K562 (cell line): ENCODE data around the gene ZBTB7A. TPM values are rescaled to one million over a fixed set of nuclear protein-coding genes. Genes with fewer than 3 reads are reported as not detected.

Source experiments
- ATAC-seq: fragments of 200-7000 bp; cut with Tn5 transposase; 3 replicates; pipeline ENCODE4 v1.9.1; 2020; ENCODE audit warnings: moderate library complexity
- BruUV-seq: library from RNA; stranded (reverse); fragments of 400-500 nt; replicated peaks from 2 replicates; lab custom pipeline; 2021; lab: Mats Ljungman, UMichigan
- CTCF ChIA-PET: fragments of 300-600 bp; formaldehyde crosslinking; extraction: SDS; loops from one replicate; lab custom pipeline; 2021; ENCODE audit warnings: low intra/inter-chr PET ratio; lab: Yijun Ruan, JAX
- POLR2A ChIA-PET: fragments of 300-600, 350-650 bp; sonication (Branson Sonifier 250); formaldehyde crosslinking; extraction: SDS; loops from one replicate; lab custom pipeline; 2021; ENCODE audit warnings: antibody characterized with exemption, inconsistent platforms; lab: Yijun Ruan, JAX
- DNase-seq, 4 experiments: peaks; one replicate each; pipeline versions ENCODE4 v3.0.0 to v3.0.0-alpha.2; 2011 to 2018; ENCODE audit warnings: low spot score in 3 of 4, mixed read lengths in 3 of 4; ENCODE audit errors: extremely low read depth in 1 of 4
- FAIRE-seq: peaks from 2 replicates; lab custom pipeline; 2011; peaks lifted over from hg19 to GRCh38; lab: Jason Lieb, UNC
- H2AFZ ChIP-seq: 2 replicates; pipeline ENCODE4 v1.6.0; 2011; ENCODE audit warnings: low read depth, low read length, control low read depth, inconsistent platforms
- H3K27ac ChIP-seq: fragments of 200-600 bp; 3 replicates; pipeline ENCODE4 v1.8.0; 2011; ENCODE audit warnings: low read depth, mild to moderate bottlenecking, control low read depth, inconsistent platforms, low read length, moderate library complexity, mixed read lengths; ENCODE audit errors: extremely low read depth
- H3K27me3 ChIP-seq, 2 experiments: fragments of 300-600 bp in 1 of 2; 2 replicates in 1 of 2; 3 replicates in 1 of 2; pipeline versions ENCODE4 v1.6.0 to v1.8.0; 2011; ENCODE audit warnings: inconsistent platforms in 2 of 2, low read length in 2 of 2, mild to moderate bottlenecking in 1 of 2, mixed read lengths in 1 of 2, moderate library complexity in 1 of 2; ENCODE audit not compliant: control insufficient read depth in 2 of 2, insufficient read depth in 2 of 2
- H3K36me3 ChIP-seq: fragments of 300-600 bp; 3 replicates; pipeline ENCODE4 v1.8.0; 2011; ENCODE audit warnings: mild to moderate bottlenecking, low read length, inconsistent platforms; ENCODE audit not compliant: control insufficient read depth, insufficient read depth
- H3K4me1 ChIP-seq, 2 experiments: fragments of 200-600 bp in 1 of 2; replicated peaks in 1 of 2; 2 replicates in 1 of 2; 3 replicates in 1 of 2; pipeline versions ENCODE4 v1.5.1 to v1.8.0; 2011; ENCODE audit warnings: inconsistent platforms in 2 of 2, low read length in 2 of 2, mild to moderate bottlenecking in 1 of 2, mixed read lengths in 1 of 2, moderate library complexity in 1 of 2; ENCODE audit not compliant: control insufficient read depth in 2 of 2, insufficient read depth in 2 of 2
- H3K4me2 ChIP-seq: 2 replicates; pipeline ENCODE4 v1.6.1; 2011; ENCODE audit warnings: low read length, control low read depth, inconsistent platforms, mixed read lengths; ENCODE audit not compliant: insufficient read depth
- H3K4me3 ChIP-seq: fragments of 200-600 bp; sonication (generic), shearing (Covaris generic); 2 replicates; pipeline ENCODE4 v1.5.1; 2016; ENCODE audit warnings: control low read depth, inconsistent platforms
- H3K79me2 ChIP-seq: fragments of 200-600 bp; 3 replicates; pipeline ENCODE4 v1.8.0; 2011; ENCODE audit warnings: low read length, inconsistent platforms; ENCODE audit not compliant: control insufficient read depth, insufficient read depth
- H3K9ac ChIP-seq, 2 experiments: 2 replicates each; pipeline versions ENCODE4 v1.6.0 to v1.6.1; 2011; ENCODE audit warnings: low read depth in 2 of 2, low read length in 2 of 2, control low read depth in 1 of 2, inconsistent platforms in 1 of 2, mild to moderate bottlenecking in 1 of 2, mixed read lengths in 1 of 2; ENCODE audit not compliant: insufficient read depth in 1 of 2
- H3K9me1 ChIP-seq: one replicate; pipeline ENCODE4 v1.6.0; 2011; ENCODE audit warnings: inconsistent platforms, mild to moderate bottlenecking, low read length, moderate library complexity; ENCODE audit not compliant: control insufficient read depth, insufficient read depth
- H3K9me3 ChIP-seq: replicated peaks from 2 replicates; pipeline ENCODE4 v1.5.1; 2011; ENCODE audit warnings: low read depth, low read length, inconsistent platforms; ENCODE audit not compliant: control insufficient read depth, insufficient read depth
- H4K20me1 ChIP-seq: replicated peaks from 2 replicates; pipeline ENCODE4 v1.6.1; 2011; ENCODE audit warnings: low read length, inconsistent platforms, mixed read lengths; ENCODE audit not compliant: control insufficient read depth, insufficient read depth
- ARID1B ChIP-seq: fragments of 450-650 bp; IDR thresholded peaks from 2 replicates; pipeline ENCODE4 v1.6.1; 2016; ENCODE audit warnings: antibody characterized with exemption, mild to moderate bottlenecking, inconsistent platforms
- BRD9 ChIP-seq: fragments of 450-650 bp; IDR thresholded peaks from 2 replicates; pipeline ENCODE4 v1.6.1; 2018; ENCODE audit warnings: low read depth; ENCODE audit not compliant: partially characterized antibody
- DMBX1 ChIP-seq: fragments of 250-450 bp; sonication (Bioruptor Pico); IDR thresholded peaks from 2 replicates; pipeline ENCODE4 v1.8.0; 2022; ENCODE audit warnings: inconsistent platforms, mild to moderate bottlenecking, moderate library complexity, borderline replicate concordance
- HDGF ChIP-seq: fragments of 450-650 bp; IDR thresholded peaks from 2 replicates; pipeline ENCODE4 v1.6.1; 2016
- HMG20B ChIP-seq: fragments of 250-450 bp; sonication (Bioruptor Pico); IDR thresholded peaks from 2 replicates; pipeline ENCODE4 v1.5.0; 2021; ENCODE audit warnings: mild to moderate bottlenecking
- KDM1A ChIP-seq, 2 experiments: fragments of 450-650 bp; IDR thresholded peaks; 2 replicates each; pipeline ENCODE4 v1.6.1; 2016; ENCODE audit warnings: mild to moderate bottlenecking in 2 of 2
- NR1H2 ChIP-seq: sonication (generic); formaldehyde crosslinking; IDR thresholded peaks from 2 replicates; pipeline ENCODE4 v1.4.0; 2020; ENCODE audit warnings: mild to moderate bottlenecking, missing genetic modification reagents
- NR3C1 ChIP-seq: sonication (generic); formaldehyde crosslinking; IDR thresholded peaks from 2 replicates; pipeline ENCODE4 v1.8.1; 2022; ENCODE audit warnings: missing genetic modification reagents
- ZFP36 ChIP-seq: fragments of 150-350 bp; IDR thresholded peaks from 2 replicates; pipeline ENCODE4 v1.6.1; 2018; ENCODE audit warnings: low read length, low read depth; ENCODE audit not compliant: partially characterized antibody
- ZNF699 ChIP-seq: fragments of 250-450 bp; sonication (Bioruptor Pico); IDR thresholded peaks from 2 replicates; pipeline ENCODE4 v1.8.0; 2021; ENCODE audit warnings: mild to moderate bottlenecking, moderate library complexity; ENCODE audit not compliant: insufficient replicate concordance
- WGBS: fragments of 100-300 bp; shearing (Covaris generic); methylation state at CpG from one replicate; pipeline ENCODE4 v1.1.6; 2016; ENCODE audit warnings: low coverage, mixed read lengths; ENCODE audit not compliant: insufficient coverage; ENCODE audit errors: missing lambda C conversion rate; 5-methylcytosine and 5-hydroxymethylcytosine counted together
- in situ Hi-C: fragments of 300-500 bp; cut with MboI; formaldehyde crosslinking; loops from 4 replicates; pipeline ENCODE4 v1.15.0; 2018; ENCODE audit warnings: inconsistent platforms, mixed read lengths
- intact Hi-C: fragments of 100-400 bp; cut with micrococcal nuclease; formaldehyde crosslinking; loops from 2 replicates; pipeline ENCODE4 v1.14.2; 2022
- polyA plus RNA-seq, 8 experiments: library from polyadenylated mRNA; depleted of rRNA in 4 of 8; stranded (reverse) in 5 of 8; unstranded in 3 of 8; fragments of >200 nt; fragmentation: Nextera tagmentation in 2 of 8; fragmentation: Illumina TruSeq in 1 of 8; extraction: Ambion mirVana in 2 of 8; extraction: Trizol in 1 of 8; gene quantifications; 2 replicates each; pipeline versions ENCODE4 v1.2.1 to v1.2.3, GENCODE V29; 2011 to 2014; ENCODE audit warnings: inconsistent platforms in 1 of 8, missing spikeins in 1 of 8
- total RNA-seq, 7 experiments: library from RNA; depleted of rRNA in 6 of 7; stranded (reverse); fragments of >200 nt in 6 of 7; fragmentation: Illumina TruSeq in 2 of 7; extraction: Trizol in 2 of 7; gene quantifications; 2 replicates each; pipeline versions ENCODE4 v1.2.1 to v1.2.3, GENCODE V29; 2011 to 2021; ENCODE audit warnings: low replicate concordance in 1 of 7
- TF ChIP-seq, protein P1 (sequence below), 2 experiments: fragments of 450-650 bp; IDR thresholded peaks; 2 replicates each; pipeline ENCODE4 v1.6.1; 2016
- TF ChIP-seq, protein P2 (sequence below): IDR thresholded peaks from 2 replicates; pipeline ENCODE4 v1.6.1; 2012; ENCODE audit warnings: low read depth, low read length, improper control_type of control experiment, borderline replicate concordance
- TF ChIP-seq, protein P3 (sequence below): sonication (generic); formaldehyde crosslinking; IDR thresholded peaks from 2 replicates; pipeline ENCODE4 v1.5.0; 2020; ENCODE audit warnings: missing genetic modification reagents

Gene ZBTB7A
- total and polyA plus RNA-seq, 9 of the 15 experiments (the other 6 are each of a cell fraction or from before 2014, with no cell fraction given): 0.11 to 34.0 (median 4.6) TPM

DNA sequence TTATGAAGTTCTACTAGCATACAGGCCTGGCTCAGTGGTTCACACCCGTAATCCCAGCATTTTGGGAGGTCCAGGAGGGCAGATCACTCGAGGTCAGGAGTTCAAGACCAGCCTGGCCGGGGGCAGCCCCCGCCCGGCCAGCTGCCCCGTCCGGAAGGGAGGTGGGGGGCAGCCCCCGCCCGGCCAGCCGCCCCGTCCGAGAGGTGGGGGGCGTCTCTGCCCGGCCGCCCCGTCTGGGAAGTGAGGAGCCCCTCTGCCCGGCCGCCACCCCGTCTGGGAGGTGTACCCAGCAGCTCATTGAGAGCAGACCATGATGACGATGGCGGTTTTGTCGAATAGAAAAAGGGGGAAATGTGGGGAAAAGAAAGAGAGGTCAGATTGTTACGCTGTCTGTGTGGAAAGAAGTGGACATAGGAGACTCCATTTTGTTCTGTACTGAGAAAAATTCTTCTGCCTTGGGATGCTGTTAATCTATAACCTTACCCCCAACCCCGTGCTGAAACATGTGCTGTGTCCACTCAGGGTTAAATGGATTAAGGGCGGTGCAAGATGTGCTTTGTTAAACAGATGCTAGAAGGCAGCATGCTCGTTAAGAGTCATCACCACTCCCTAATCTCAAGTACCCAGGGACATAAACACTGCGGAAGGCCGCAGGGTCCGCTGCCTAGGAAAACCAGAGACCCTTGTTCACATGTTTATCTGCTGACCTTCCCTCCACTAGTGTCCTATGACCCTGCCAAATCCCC, 67.9 kb downstream of the ZBTB7A start (continued):
- peak; percentile 47; the same call in 1 of the 2 replicates for TF ChIP-seq ARID1B
- TF ChIP-seq, all 486 proteins: peak for 13; not testable (repeated sequence) for 473

DNA sequence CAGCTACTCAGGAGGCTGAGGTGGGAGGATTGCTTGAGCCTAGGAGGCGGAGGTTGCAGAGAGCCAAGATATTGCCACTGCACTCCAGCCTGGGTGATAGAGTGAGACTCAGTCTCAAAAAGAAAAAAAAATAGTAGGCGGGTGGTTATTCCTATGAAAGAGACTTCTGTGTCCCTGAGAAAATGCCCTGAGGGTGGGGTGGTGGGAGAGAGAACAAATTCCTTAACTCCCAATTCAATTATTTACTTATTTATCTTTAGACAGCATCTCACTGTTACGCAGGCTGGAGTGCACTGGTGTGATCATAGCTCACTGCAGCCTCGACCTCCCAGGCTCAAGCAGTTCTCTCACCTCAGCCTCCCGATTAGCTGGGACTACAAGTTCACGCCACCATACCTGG, 71.1 kb downstream of the ZBTB7A start:
- ChIA-PET CTCF (no interaction called here), POLR2A (interaction anchor here (0.6 to 2.8 kb wide), 4 partner anchors 10 to 15 kb away, joined by 3 to 16 read pairs (median 4); partner anchors contain the start of gene EEF2)
- no peak for FAIRE-seq
- H3K4me3 ChIP-seq: no peak overlapping the region
- no peaks in the 10 kb centered on the region for H3K9me1 ChIP-seq
- no peaks in the 10 kb centered on the region for H4K20me1 ChIP-seq
- no peaks in the 10 kb centered on the region for H3K79me2 ChIP-seq
- no peak for DNase-seq
- no peak overlapping the region for H3K27ac ChIP-seq
- no peaks in the 10 kb centered on the region for H3K36me3 ChIP-seq
- intact Hi-C loops: no loop called here
- H3K9me3 ChIP-seq: 0 out of 2 replicates have a peak, but pooled peaks cover 1% of the 10 kb centered on the region
- no TSS peak for BruUV-seq
- TF ChIP-seq HDGF (no peak), BRD9 (no peak), DMBX1 (no peak), KDM1A (IDR thresholded peaks at IDR 0.05) (no peak), HMG20B (CRISPR knock-in tag) (no peak), ZNF699 (CRISPR knock-in tag) (no peak), ZFP36 (no peak), NR3C1 (CRISPR knock-in tag) (no peak), NR1H2 (no peak)
- TF ChIP-seq, protein P1, sequence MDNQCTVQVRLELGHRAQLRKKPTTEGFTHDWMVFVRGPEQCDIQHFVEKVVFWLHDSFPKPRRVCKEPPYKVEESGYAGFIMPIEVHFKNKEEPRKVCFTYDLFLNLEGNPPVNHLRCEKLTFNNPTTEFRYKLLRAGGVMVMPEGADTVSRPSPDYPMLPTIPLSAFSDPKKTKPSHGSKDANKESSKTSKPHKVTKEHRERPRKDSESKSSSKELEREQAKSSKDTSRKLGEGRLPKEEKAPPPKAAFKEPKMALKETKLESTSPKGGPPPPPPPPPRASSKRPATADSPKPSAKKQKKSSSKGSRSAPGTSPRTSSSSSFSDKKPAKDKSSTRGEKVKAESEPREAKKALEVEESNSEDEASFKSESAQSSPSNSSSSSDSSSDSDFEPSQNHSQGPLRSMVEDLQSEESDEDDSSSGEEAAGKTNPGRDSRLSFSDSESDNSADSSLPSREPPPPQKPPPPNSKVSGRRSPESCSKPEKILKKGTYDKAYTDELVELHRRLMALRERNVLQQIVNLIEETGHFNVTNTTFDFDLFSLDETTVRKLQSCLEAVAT (IDR thresholded peaks at IDR 0.05): no peak
- TF ChIP-seq, protein P2, sequence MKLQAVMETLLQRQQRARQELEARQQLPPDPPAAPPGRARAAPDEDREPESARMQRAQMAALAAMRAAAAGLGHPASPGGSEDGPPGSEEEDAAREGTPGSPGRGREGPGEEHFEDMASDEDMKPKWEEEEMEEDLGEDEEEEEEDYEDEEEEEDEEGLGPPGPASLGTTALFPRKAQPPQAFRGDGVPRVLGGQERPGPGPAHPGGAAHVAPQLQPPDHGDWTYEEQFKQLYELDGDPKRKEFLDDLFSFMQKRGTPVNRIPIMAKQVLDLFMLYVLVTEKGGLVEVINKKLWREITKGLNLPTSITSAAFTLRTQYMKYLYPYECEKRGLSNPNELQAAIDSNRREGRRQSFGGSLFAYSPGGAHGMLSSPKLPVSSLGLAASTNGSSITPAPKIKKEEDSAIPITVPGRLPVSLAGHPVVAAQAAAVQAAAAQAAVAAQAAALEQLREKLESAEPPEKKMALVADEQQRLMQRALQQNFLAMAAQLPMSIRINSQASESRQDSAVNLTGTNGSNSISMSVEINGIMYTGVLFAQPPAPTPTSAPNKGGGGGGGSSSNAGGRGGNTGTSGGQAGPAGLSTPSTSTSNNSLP: no peak
- TF ChIP-seq, protein P3, sequence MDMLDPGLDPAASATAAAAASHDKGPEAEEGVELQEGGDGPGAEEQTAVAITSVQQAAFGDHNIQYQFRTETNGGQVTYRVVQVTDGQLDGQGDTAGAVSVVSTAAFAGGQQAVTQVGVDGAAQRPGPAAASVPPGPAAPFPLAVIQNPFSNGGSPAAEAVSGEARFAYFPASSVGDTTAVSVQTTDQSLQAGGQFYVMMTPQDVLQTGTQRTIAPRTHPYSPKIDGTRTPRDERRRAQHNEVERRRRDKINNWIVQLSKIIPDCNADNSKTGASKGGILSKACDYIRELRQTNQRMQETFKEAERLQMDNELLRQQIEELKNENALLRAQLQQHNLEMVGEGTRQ: no peak
- no peak overlapping the region for H3K9ac ChIP-seq
- WGBS: 44% methylated on average over 6 of the region's 6 CpGs
- H2AFZ ChIP-seq: 0 out of 2 replicates have a peak overlapping the region, but pooled peaks have one; percentile 0
- no peak for ATAC-seq
- in situ Hi-C loops: no loop called here
- H3K4me1 ChIP-seq: peaks cover 2 to 10% of the 10 kb centered on the region in 2 experiments; a peak in 4 of 5 replicates
- H3K4me2 ChIP-seq: no peak overlapping the region
- H3K27me3 ChIP-seq: no peaks in the 10 kb centered on the region
